RPMI7951 (cell line): ENCODE data around the gene UQCR11. TPM values are rescaled to one million over a fixed set of nuclear protein-coding genes. Genes with fewer than 3 reads are reported as not detected.

Experiments used
- DNase-seq: peaks from one replicate; pipeline ENCODE4 v3.0.0-alpha.2; 2012; ENCODE audit warnings: low read depth
- total RNA-seq: library from RNA; depleted of rRNA; stranded (reverse); fragments of >200 nt; shearing (Covaris generic); gene quantifications from 2 replicates; pipeline ENCODE4 v1.2.3, GENCODE V29; 2014

Gene UQCR11
- total RNA-seq, 1 experiment from 2014 or later = 144 TPM

- DNase-seq = peak; percentile 84
These were observed 13.1 kb downstream of the UQCR11 start for GRCh38 chr19:1592024-1592754.

GRCh38 chr19:1591421-1592023, 13.7 kb downstream of the UQCR11 start:
- DNase-seq = no peak

- no peak for DNase-seq
These were observed 14.4 kb downstream of the UQCR11 start for GRCh38 chr19:1590641-1591397.

DNA sequence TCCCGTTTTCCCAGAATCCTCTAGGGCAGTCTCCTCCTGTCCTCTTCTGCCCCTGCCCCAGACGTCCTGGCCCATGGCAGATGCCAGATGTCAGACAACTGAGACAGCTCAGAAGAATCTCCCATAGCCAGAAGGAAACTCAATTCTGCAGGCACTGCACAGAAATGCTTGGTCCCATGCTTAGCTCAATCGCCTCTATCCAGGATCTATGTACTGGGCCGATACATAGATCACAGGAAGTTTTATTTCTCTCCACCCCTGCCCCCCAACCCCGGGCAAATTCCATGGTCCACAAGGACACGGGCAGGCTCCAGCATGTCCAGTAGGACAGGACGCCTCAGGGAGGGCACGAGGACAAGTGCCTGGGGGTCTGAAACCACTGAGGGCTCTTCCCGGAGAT, 17.4 kb downstream of the UQCR11 start:
- no peak for DNase-seq

- DNase-seq = no peak
These were observed 20.1 kb downstream of the UQCR11 start for GRCh38 chr19:1585243-1585580.

DNA sequence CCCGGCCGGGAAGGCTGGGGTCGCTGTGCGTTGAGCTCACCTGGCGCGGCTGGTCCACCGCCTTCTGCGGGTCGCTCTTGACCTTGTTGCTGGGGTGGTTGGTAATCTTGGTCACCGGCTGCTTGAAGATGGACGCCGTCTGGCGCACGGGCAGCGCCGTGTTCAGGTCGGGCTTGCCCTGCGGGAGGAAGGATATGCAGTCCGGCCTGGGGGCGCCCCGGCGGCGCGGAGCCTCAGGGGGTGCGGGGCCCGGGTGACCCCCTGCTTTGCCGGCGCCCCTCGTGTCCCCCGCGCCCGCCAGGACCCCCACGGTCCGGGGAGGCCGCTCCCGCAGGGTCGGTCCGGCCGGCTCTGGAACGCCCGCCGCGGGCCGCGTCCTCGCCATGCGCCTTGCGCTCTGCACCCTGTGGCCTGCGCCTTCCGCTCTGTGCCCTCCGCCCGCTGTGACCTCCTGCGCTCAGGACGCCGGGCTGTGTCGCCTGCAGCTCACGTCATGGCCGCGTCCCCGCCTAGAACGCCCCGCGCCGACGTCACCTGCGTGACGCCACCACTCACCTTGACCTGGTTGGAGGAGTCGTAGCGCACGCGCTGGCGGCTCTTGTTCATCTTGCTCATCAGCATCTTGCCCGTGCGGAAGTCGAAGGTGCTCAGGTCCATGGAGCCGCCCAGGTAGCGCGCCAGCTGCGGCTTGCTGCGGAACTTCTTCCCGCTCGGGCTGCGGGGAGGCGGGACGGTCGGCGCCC, 20.6 kb downstream of the UQCR11 start:
- DNase-seq = no peak

DNA sequence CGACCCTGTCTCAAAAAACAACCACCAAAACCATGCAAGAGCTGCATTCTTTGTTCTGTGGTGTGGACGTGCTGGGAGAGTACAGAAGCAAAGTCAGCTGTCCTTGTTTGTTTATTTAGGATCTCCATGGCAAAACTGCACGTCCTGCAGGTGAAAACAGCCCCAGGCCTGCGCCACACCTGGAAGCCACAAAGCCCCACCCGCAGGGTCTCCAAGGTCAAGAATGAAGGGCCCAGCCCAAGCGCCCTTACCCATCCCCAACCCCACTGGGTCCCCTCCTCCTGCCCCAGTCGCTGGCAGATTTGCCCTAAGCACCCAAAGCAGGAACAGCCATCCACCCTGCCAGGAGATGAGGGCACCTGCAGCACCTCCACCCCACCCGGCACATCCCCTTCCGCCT, 23.1 kb downstream of the UQCR11 start:
- no peak for DNase-seq

- no peak for DNase-seq
These were observed 24.3 kb downstream of the UQCR11 start for GRCh38 chr19:1580957-1581356.

DNA sequence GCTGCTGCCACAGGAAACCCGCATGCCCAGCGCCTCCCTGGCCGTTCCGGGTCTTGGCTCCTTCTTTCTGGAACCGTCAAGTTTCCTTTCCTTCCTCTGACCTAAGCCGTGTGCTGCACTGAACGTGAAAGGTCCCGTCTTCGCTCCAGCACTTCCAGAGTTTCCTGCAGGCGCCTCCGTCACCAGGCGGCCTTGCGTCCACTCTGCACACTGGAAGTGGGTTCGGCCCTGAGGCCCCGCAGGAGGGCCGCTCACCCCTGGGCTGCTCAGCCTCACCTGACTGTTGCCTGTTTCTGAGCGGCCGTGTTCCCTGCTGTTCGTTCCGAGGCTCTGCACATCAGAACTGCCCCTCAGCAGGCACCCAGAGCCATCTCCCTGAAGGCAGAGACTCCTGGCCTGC, 24.9 kb downstream of the UQCR11 start:
- no peak for DNase-seq

DNA sequence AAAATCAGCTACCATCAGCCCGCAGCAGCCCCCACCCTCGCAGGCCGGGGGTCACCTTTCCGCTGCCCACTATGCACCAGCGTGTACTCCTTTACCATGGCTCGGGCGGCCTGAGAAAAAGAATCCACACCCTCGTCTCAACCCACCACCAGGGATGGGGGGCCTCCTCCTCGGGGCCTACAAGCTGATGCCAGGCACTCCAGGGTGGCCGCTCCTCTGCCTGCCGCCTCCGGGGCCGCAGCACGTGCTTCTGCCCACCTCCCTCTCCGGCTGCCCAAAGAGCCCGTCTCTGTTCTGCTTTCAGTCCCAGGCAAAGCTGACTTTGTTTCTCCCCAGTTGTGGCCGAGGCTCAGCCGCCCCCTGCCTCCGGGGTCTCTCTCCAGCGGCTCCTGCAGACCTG, 26.0 kb downstream of the UQCR11 start:
- DNase-seq = no peak

GRCh38 chr19:1577929-1578618, 27.2 kb downstream of the UQCR11 start:
- no peak for DNase-seq

DNA sequence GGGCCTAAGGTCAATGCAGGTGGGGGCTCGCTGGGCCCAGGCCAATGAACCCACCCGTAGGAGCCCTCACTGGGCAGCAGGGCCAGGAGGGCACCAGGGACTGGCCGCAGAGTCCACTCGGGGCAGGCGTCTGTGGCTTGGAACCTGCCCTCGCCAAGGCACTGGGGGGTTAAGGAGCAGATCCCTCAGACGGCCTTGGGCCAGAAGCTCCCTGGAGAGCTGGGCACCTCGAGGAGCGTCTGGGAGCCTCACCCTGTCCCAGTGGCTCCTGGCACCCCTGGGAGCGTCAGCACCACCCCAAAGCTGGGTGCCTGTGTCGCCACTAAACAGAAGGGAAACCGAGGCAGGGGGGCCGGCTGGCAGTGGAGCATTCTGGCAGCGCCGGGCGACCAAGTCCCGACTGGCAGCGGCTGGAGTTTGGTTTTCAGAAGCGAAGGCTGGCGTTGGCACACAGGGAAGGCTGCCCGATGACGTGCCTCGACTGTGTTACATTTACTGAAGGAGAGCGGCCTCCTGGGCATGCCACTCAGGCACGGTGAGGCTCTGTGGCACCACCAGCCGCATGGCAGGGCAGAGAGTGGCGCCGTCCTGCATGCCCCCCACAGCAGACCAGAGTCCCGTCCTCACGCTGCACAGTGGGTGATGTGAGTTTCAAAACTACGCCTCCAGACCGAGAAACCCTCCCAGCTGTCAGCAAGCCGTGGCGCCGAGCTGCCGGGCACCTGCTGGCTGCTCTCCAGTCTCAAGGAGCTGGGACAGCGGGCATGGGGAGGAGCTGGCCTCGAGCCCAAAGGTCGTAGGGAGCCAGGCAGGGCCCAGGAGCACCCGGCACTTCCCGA, 28.0 kb downstream of the UQCR11 start:
- DNase-seq = no peak

GRCh38 chr19:1576242-1577089, 28.8 kb downstream of the UQCR11 start:
- DNase-seq = no peak

GRCh38 chr19:1575323-1576241, 29.7 kb downstream of the UQCR11 start:
- no peak for DNase-seq

DNA sequence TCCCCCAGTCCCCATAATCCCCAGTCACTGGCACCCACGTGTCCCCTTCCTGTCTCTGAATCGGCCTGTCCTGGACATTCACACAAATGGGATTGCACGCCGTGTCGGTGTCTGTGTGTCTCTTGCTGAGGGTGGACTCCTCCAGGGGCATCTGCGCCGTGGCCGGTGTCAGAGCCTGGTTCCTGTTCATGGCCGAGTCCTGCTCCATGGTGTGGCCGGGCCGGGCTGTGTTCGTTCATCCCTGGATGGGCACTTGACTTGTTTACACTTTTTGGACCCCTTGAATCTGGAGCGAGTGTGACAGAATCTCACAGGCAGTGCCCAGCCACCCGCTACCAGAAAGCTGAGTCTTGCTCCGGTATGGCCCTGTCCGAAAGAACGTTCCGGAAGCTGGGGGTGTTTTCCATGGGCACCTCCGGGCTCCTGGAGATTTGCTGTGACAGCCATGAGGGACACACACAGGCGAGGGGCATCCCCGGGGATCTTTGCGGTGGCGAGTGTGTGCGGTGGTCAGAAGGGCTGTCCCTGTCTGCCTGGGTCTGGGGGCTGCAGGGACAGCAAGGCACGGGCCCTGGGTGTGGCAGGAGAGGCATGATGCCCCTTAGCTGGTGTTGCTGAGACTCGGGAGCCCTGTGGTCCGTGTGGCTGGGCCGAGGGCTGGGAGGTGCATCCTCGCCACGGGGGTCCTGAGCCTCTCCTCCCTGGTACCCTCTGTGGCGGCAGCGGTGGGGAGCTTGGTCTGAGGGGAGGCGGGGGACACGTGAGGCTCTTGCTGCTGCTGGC, 30.7 kb downstream of the UQCR11 start:
- no peak for DNase-seq

GRCh38 chr19:1572795-1573194, 32.5 kb downstream of the UQCR11 start:
- DNase-seq = no peak

GRCh38 chr19:1571358-1571757, 33.9 kb downstream of the UQCR11 start:
- DNase-seq = no peak

DNA sequence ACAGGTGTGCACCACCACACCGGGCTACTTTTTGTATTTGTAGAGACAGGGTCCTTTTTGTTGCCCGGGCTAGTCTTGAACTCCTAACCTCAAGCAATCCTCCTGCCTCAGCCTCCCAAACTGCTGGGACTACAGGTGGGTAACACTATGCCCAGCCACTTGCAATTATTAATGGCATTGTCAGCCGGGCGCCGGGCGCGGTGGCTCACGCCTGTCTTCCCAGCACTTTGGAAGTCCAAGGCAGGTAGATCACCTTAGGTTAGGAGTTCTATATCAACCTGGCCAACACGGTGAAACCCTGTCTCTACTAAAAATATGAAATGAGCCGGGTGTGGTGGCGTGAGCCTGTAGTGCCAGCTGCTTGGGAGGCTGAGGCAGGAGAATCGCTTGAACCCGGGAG, 34.4 kb downstream of the UQCR11 start:
- no peak for DNase-seq
